Suprapubic skin (tissue), 4 donors: ENCODE data around the gene BMERB1. TPM values are rescaled to one million over a fixed set of nuclear protein-coding genes. Genes with fewer than 3 reads are reported as not detected.
A peak's percentile ranks its signal among the peaks of the same experiment; 100 is the strongest.
"Not testable (repeated sequence)": the region's sequence is repeated elsewhere in the genome, so short reads cannot be mapped to it uniquely, and the experiment has no call there.

Source experiments
- DNase-seq, 2 donors: peaks; one replicate each; pipeline ENCODE4 v3.0.0-alpha.2; 2019; ENCODE audit warnings: low spot score in 2 of 2
- H3K27ac ChIP-seq: fragments of 200-600 bp; sonication (generic); one replicate; pipeline ENCODE4 v1.5.1; 2019
- H3K27me3 ChIP-seq: fragments of 200-600 bp; sonication (generic); one replicate; pipeline ENCODE4 v1.5.1; 2019
- H3K36me3 ChIP-seq: fragments of 200-600 bp; sonication (generic); one replicate; pipeline ENCODE4 v1.5.1; 2019
- H3K4me1 ChIP-seq: fragments of 200-600 bp; sonication (generic); one replicate; pipeline ENCODE4 v1.5.1; 2019
- H3K4me3 ChIP-seq: fragments of 200-600 bp; sonication (generic); one replicate; pipeline ENCODE4 v1.5.1; 2019; ENCODE audit warnings: mild to moderate bottlenecking
- H3K9me3 ChIP-seq: fragments of 200-600 bp; sonication (generic); one replicate; pipeline ENCODE4 v1.5.1; 2019
- CTCF ChIP-seq, 2 donors: fragments of 200-600 bp in 1 of 2; fragments of 450-650 bp in 1 of 2; sonication (generic) in 1 of 2; IDR thresholded peaks; one replicate each; pipeline ENCODE4 v1.5.1; 2016 to 2019; ENCODE audit warnings: antibody characterized with exemption in 2 of 2, mild to moderate bottlenecking in 1 of 2, moderate library complexity in 1 of 2
- EP300 ChIP-seq: sonication (generic); formaldehyde crosslinking; IDR thresholded peaks from one replicate; pipeline ENCODE4 v1.6.1; 2017; ENCODE audit warnings: antibody characterized with exemption
- POLR2A ChIP-seq, 2 donors: fragments of 450-650 bp; IDR thresholded peaks; one replicate each; pipeline ENCODE4 v1.6.1; 2017; ENCODE audit warnings: antibody characterized with exemption in 2 of 2, mild to moderate bottlenecking in 2 of 2, moderate library complexity in 2 of 2
- POLR2AphosphoS5 ChIP-seq, 3 donors: sonication (generic); formaldehyde crosslinking; IDR thresholded peaks; one replicate each; pipeline ENCODE4 v1.6.1; 2017; ENCODE audit warnings: antibody characterized with exemption in 3 of 3
- WGBS: methylation state at CpG from one replicate; pipeline ENCODE4 v1.1.5; 2018; 5-methylcytosine and 5-hydroxymethylcytosine counted together
- total RNA-seq, 4 donors: library from RNA; depleted of rRNA; stranded (reverse); fragments of >200 nt; gene quantifications; one replicate each; pipeline ENCODE4 v1.1.0, GENCODE V29; 2016

Gene BMERB1
- total RNA-seq, 4 donors from 2014 or later = 5.5 to 31.4 (median 17.9) TPM

- TF ChIP-seq POLR2A (IDR thresholded peaks at IDR 0.05) = no peak
- no peak for TF ChIP-seq EP300
- TF ChIP-seq CTCF (IDR thresholded peaks at IDR 0.05) = no peak
- TF ChIP-seq POLR2AphosphoS5 (IDR thresholded peaks at IDR 0.05) = no peak
- Histone ChIP-seq H3K9me3 (no peaks in the 10 kb centered on the region), H3K36me3 (no peaks in the 10 kb centered on the region), H3K4me1 (no peaks in the 10 kb centered on the region), H3K4me3 (no peak overlapping the region), H3K27ac (no peak overlapping the region), H3K27me3 (no peaks in the 10 kb centered on the region)
- DNase-seq = no peak
- WGBS = 89% methylated on average over 8 of the region's 8 CpGs
These were observed 12.2 kb upstream of the BMERB1 start for GRCh38 chr16:15422222-15422621.

GRCh38 chr16:15425861-15426260 is 8.5 kb upstream of the BMERB1 start:
- TF ChIP-seq POLR2AphosphoS5 (IDR thresholded peaks at IDR 0.05) (no peak), EP300 (no peak), POLR2A (IDR thresholded peaks at IDR 0.05) (no peak), CTCF (IDR thresholded peaks at IDR 0.05) (no peak)
- 91% methylated on average over 6 of the region's 6 CpGs for WGBS
- no peak overlapping the region for H3K4me3 ChIP-seq
- H3K36me3 ChIP-seq = no peaks in the 10 kb centered on the region
- H3K4me1 ChIP-seq = peaks cover 6% of the 10 kb centered on the region
- H3K9me3 ChIP-seq = no peaks in the 10 kb centered on the region
- no peak for DNase-seq
- H3K27ac ChIP-seq = no peak overlapping the region
- H3K27me3 ChIP-seq = no peaks in the 10 kb centered on the region

GRCh38 chr16:15426796-15427195 is 7.6 kb upstream of the BMERB1 start:
- Histone ChIP-seq H3K27me3 (no peaks in the 10 kb centered on the region), H3K36me3 (no peaks in the 10 kb centered on the region), H3K4me1 (peaks cover 6% of the 10 kb centered on the region), H3K9me3 (no peaks in the 10 kb centered on the region), H3K4me3 (no peak overlapping the region), H3K27ac (no peak overlapping the region)
- DNase-seq = no peak
- TF ChIP-seq EP300 = no peak
- no peak for TF ChIP-seq POLR2A (IDR thresholded peaks at IDR 0.05)
- no peak for TF ChIP-seq POLR2AphosphoS5 (IDR thresholded peaks at IDR 0.05)
- no peak for TF ChIP-seq CTCF (IDR thresholded peaks at IDR 0.05)
- 71% methylated on average over 6 of the region's 6 CpGs for WGBS

- peaks cover 6% of the 10 kb centered on the region for H3K4me1 ChIP-seq
- peak overlapping the region; percentile 34 for H3K27ac ChIP-seq
- H3K4me3 ChIP-seq = peak overlapping the region; percentile 7
- no peaks in the 10 kb centered on the region for H3K9me3 ChIP-seq
- peak; percentile 76 to 84 for DNase-seq
- no peaks in the 10 kb centered on the region for H3K27me3 ChIP-seq
- no peaks in the 10 kb centered on the region for H3K36me3 ChIP-seq
- WGBS = 7% methylated on average over 8 of the region's 8 CpGs
- TF ChIP-seq EP300 (no peak), CTCF (IDR thresholded peaks at IDR 0.05) (peak; percentile 47 to 49)
These were observed 6.6 kb upstream of the BMERB1 start for GRCh38 chr16:15427648-15428239.

- peaks cover 13% of the 10 kb centered on the region for H3K4me1 ChIP-seq
- H3K36me3 ChIP-seq, H3K27ac ChIP-seq, H3K9me3 ChIP-seq, H3K27me3 ChIP-seq, DNase-seq, H3K4me3 ChIP-seq: not testable (repeated sequence)
- WGBS = 76% methylated on average over 11 of the region's 11 CpGs
These were observed 3.5 kb upstream of the BMERB1 start for GRCh38 chr16:15430884-15431283.

GRCh38 chr16:15434079-15434424 is 336 bp upstream of the BMERB1 start:
- Histone ChIP-seq H3K4me1 (peaks cover 7% of the 10 kb centered on the region), H3K4me3 (peak overlapping the region; percentile 64), H3K9me3 (no peaks in the 10 kb centered on the region), H3K36me3 (no peaks in the 10 kb centered on the region), H3K27ac (no peak overlapping the region), H3K27me3 (peaks cover 3% of the 10 kb centered on the region)
- DNase-seq = no peak
- WGBS = 41% methylated on average over 12 of the region's 12 CpGs
- TF ChIP-seq POLR2A (IDR thresholded peaks at IDR 0.05) = no peak
- TF ChIP-seq CTCF (IDR thresholded peaks at IDR 0.05) = no peak
- no peak for TF ChIP-seq POLR2AphosphoS5 (IDR thresholded peaks at IDR 0.05)
- TF ChIP-seq EP300 = no peak
